A549 (cell line): ENCODE measurements around the gene PLD6. TPM values are rescaled to one million over a fixed set of nuclear protein-coding genes. Genes with fewer than 3 reads are reported as not detected.
"Not testable (repeated sequence)": the region's sequence is repeated elsewhere in the genome, so short reads cannot be mapped to it uniquely, and the experiment has no call there.

Experiments
- ATAC-seq, 2 experiments: fragments of 200-7000 bp in 1 of 2; fragments of >200 bp in 1 of 2; cut with Nextera tagmentation in 1 of 2; cut with Tn5 transposase in 1 of 2; 3 replicates each; pipeline versions ENCODE4 v1.8.0 to v1.9.1; 2018 to 2020; ENCODE audit warnings: mild to moderate bottlenecking in 1 of 2, moderate library complexity in 1 of 2
- CTCF ChIA-PET: fragments of 300-600 bp; sonication (Branson Sonifier 250); formaldehyde crosslinking; extraction: SDS; loops from one replicate; lab custom pipeline; 2021; ENCODE audit warnings: antibody characterized with exemption, inconsistent platforms; lab: Yijun Ruan, JAX
- POLR2A ChIA-PET: fragments of 350-600 bp; formaldehyde crosslinking; extraction: SDS; loops from one replicate; lab custom pipeline; 2021; ENCODE audit warnings: antibody characterized with exemption, inconsistent platforms; lab: Yijun Ruan, JAX
- DNase-seq, 2 experiments: peaks; one replicate each; pipeline versions ENCODE4 v3.0.0 to v3.0.0-alpha.2; 2011 to 2016; ENCODE audit warnings: low read depth in 1 of 2, low spot score in 1 of 2
- FAIRE-seq: peaks from 2 replicates; lab custom pipeline; 2011; peaks lifted over from hg19 to GRCh38; lab: Jason Lieb, UNC
- H3K27ac ChIP-seq, 2 experiments: fragments of >200 bp; sonication (Bioruptor Twin); formaldehyde crosslinking; 3 replicates each; pipeline ENCODE4 v1.5.1; 2016 to 2017
- H3K4me1 ChIP-seq: fragments of >200 bp; sonication (Bioruptor Twin); formaldehyde crosslinking; 3 replicates; pipeline ENCODE4 v1.6.1; 2016
- H3K4me2 ChIP-seq: fragments of >200 bp; sonication (Bioruptor Twin); formaldehyde crosslinking; 3 replicates; pipeline ENCODE4 v1.6.1; 2016
- H3K4me3 ChIP-seq: fragments of >200 bp; sonication (Bioruptor Twin); formaldehyde crosslinking; 3 replicates; pipeline ENCODE4 v1.5.1; 2016
- H3K9me3 ChIP-seq: fragments of >200 bp; sonication (Bioruptor Twin); formaldehyde crosslinking; 3 replicates; pipeline ENCODE4 v1.6.1; 2016
- CBX8 ChIP-seq: fragments of 200-600 bp; sonication (generic); IDR thresholded peaks from 2 replicates; pipeline ENCODE4 v1.6.1; 2016
- EHF ChIP-seq: fragments of 250-450 bp; sonication (Bioruptor Pico); IDR thresholded peaks from 2 replicates; pipeline ENCODE4 v1.5.0; 2020; ENCODE audit warnings: mild to moderate bottlenecking
- JUN ChIP-seq, 2 experiments: fragments of >200 bp; sonication (Bioruptor Twin); formaldehyde crosslinking; IDR thresholded peaks; 2 replicates in 1 of 2; 3 replicates in 1 of 2; pipeline ENCODE4 v1.6.1; 2016 to 2017
- JUNB ChIP-seq: fragments of >200 bp; sonication (Bioruptor Twin); formaldehyde crosslinking; IDR thresholded peaks from 2 replicates; pipeline ENCODE4 v1.6.1; 2016
- KDM5A ChIP-seq: fragments of 200-600 bp; sonication (generic); IDR thresholded peaks from 2 replicates; pipeline ENCODE4 v1.6.1; 2016; ENCODE audit warnings: antibody characterized with exemption, mild to moderate bottlenecking
- MAFK ChIP-seq: fragments of 450-650 bp; IDR thresholded peaks from 2 replicates; pipeline ENCODE4 v1.6.1; 2014; ENCODE audit not compliant: partially characterized antibody
- MAZ ChIP-seq: fragments of 150-350 bp; IDR thresholded peaks from 2 replicates; pipeline ENCODE4 v1.6.1; 2014; ENCODE audit warnings: antibody characterized with exemption, low read depth, low read length, borderline replicate concordance
- POLR2A ChIP-seq: IDR thresholded peaks from 2 replicates; pipeline ENCODE4 v1.6.1; 2012; ENCODE audit warnings: mild to moderate bottlenecking, low read length
- RARB ChIP-seq: fragments of 250-450 bp; sonication (Bioruptor Pico); IDR thresholded peaks from 2 replicates; pipeline ENCODE4 v1.8.0; 2021; ENCODE audit warnings: mild to moderate bottlenecking, moderate library complexity
- SREBF2 ChIP-seq: fragments of 450-650 bp; IDR thresholded peaks from 2 replicates; pipeline ENCODE4 v1.6.1; 2014; ENCODE audit warnings: mild to moderate bottlenecking, moderate library complexity
- TFCP2L1 ChIP-seq: fragments of 250-450 bp; sonication (Bioruptor Pico); IDR thresholded peaks from 2 replicates; pipeline ENCODE4 v1.5.0; 2021; ENCODE audit warnings: mild to moderate bottlenecking
- TP53 ChIP-seq: fragments of 250-450 bp; sonication (Bioruptor Pico); IDR thresholded peaks from 2 replicates; pipeline ENCODE4 v1.5.0; 2021; ENCODE audit warnings: mild to moderate bottlenecking, moderate library complexity
- ZC3H11A ChIP-seq: fragments of 450-650 bp; IDR thresholded peaks from 2 replicates; pipeline ENCODE4 v1.6.1; 2014; ENCODE audit warnings: antibody characterized with exemption, mild to moderate bottlenecking
- ZFP36 ChIP-seq: fragments of 450-650 bp; IDR thresholded peaks from 2 replicates; pipeline ENCODE4 v1.6.1; 2014; ENCODE audit warnings: borderline replicate concordance; ENCODE audit not compliant: partially characterized antibody
- ZSCAN20 ChIP-seq: fragments of 250-450 bp; sonication (Bioruptor Pico); IDR thresholded peaks from 2 replicates; pipeline ENCODE4 v1.8.0; 2022; ENCODE audit warnings: mild to moderate bottlenecking, moderate library complexity
- WGBS: methylation state at CpG from one replicate; pipeline ENCODE4 v1.1.6; 2017; ENCODE audit errors: missing lambda C conversion rate; 5-methylcytosine and 5-hydroxymethylcytosine counted together
- polyA plus RNA-seq, 4 experiments: library from polyadenylated mRNA; depleted of rRNA in 3 of 4; stranded (reverse); fragments of >200 nt; fragmentation: RNase III in 1 of 4; extraction: RNeasy Plus Mini Kit Qiagen cat#74134 plus additional on column Dnase treatment in 1 of 4; gene quantifications; 2 replicates in 3 of 4; 3 replicates in 1 of 4; pipeline ENCODE4 v1.2.3, GENCODE V29; 2011 to 2017
- TF ChIP-seq, protein P1 (sequence below): fragments of 250-450 bp; sonication (Bioruptor Pico); IDR thresholded peaks from 2 replicates; pipeline ENCODE4 v1.5.0; 2021; ENCODE audit warnings: mild to moderate bottlenecking, moderate library complexity, borderline replicate concordance
- TF ChIP-seq, protein P2 (sequence below): IDR thresholded peaks from 2 replicates; pipeline ENCODE4 v1.6.1; 2012; ENCODE audit warnings: low read depth, borderline replicate concordance
- TF ChIP-seq, protein P3 (sequence below): IDR thresholded peaks from 2 replicates; pipeline ENCODE4 v1.6.1; 2012

PLD6 gene
- polyA plus RNA-seq, 2 of the 4 experiments (the other 2 are of a cell fraction) = 5.6 to 5.7 TPM

DNA sequence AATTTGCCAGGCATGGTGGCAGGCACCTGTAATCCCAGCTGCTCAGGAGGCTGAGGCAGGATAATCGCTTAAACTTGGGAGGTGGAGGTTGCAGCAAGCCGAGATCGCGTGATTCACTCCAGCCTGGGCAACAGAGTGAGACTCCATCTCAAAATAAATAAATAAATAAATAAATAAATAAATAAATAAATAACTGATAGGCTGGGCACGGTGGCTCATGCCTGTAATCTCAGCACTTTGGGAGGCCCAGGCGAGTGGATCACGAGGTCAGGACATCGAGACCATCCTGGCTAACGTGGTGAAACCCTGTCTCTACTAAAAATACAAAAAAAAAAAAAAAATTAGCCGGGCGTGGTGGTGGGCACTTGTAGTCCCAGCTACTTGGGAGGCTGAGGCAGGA is 49.6 kb upstream of the PLD6 start:
- TF ChIP-seq ZC3H11A = peak; percentile 73
- H3K4me1 ChIP-seq, ATAC-seq, POLR2A ChIA-PET, H3K4me3 ChIP-seq, FAIRE-seq, H3K9me3 ChIP-seq, DNase-seq, H3K4me2 ChIP-seq, H3K27ac ChIP-seq: not testable (repeated sequence)
- CTCF ChIA-PET = interaction anchor here (0.6 to 2.1 kb wide), 6 partner anchors 9 to 114 kb away, joined by 3 to 13 read pairs (median 4); no protein-coding TSS in a partner anchor
- 96% methylated on average over 11 of the region's 11 CpGs for WGBS

DNA sequence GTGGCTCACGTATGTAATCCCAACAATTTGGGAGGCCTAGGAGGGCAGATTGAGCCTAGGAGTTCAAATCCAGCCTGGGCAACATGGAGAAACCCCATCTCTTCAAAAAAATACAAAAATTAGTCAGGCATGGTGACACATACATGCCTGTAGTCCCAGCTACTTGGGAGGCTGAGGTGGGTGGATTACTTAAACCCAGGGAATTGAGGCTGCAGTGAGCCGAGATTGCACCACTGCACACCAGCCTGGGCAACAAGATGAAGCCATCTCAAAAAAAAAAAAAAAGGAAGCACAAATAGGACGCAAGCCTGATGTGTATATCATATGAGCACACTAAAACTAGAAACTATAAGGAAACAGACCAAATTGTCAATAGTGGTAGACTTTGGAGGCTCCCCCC is 47.9 kb upstream of the PLD6 start:
- TF ChIP-seq POLR2A (no peak), CBX8 (no peak), KDM5A (no peak), JUNB (no peak), ZFP36 (no peak)
- TF ChIP-seq, protein P1, sequence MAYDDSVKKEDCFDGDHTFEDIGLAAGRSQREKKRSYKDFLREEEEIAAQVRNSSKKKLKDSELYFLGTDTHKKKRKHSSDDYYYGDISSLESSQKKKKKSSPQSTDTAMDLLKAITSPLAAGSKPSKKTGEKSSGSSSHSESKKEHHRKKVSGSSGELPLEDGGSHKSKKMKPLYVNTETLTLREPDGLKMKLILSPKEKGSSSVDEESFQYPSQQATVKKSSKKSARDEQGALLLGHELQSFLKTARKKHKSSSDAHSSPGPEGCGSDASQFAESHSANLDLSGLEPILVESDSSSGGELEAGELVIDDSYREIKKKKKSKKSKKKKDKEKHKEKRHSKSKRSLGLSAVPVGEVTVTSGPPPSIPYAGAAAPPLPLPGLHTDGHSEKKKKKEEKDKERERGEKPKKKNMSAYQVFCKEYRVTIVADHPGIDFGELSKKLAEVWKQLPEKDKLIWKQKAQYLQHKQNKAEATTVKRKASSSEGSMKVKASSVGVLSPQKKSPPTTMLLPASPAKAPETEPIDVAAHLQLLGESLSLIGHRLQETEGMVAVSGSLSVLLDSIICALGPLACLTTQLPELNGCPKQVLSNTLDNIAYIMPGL (CRISPR knock-in tag) = no peak
- TF ChIP-seq, protein P2, sequence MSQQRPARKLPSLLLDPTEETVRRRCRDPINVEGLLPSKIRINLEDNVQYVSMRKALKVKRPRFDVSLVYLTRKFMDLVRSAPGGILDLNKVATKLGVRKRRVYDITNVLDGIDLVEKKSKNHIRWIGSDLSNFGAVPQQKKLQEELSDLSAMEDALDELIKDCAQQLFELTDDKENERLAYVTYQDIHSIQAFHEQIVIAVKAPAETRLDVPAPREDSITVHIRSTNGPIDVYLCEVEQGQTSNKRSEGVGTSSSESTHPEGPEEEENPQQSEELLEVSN = no peak
- H3K4me2 ChIP-seq = no peak overlapping the region
- FAIRE-seq (no peak), ATAC-seq (no peak; a peak in 1 of 6 replicates), DNase-seq (no peak)
- no peaks in the 10 kb centered on the region for H3K9me3 ChIP-seq
- ChIA-PET CTCF (interaction anchor here (1.1 to 1.5 kb wide), 2 partner anchors 10 to 11 kb away, joined by 3 to 4 read pairs; no protein-coding TSS in a partner anchor), POLR2A (no interaction called here)
- peaks cover 7% of the 10 kb centered on the region; the same call in 2 of the 3 replicates for H3K4me1 ChIP-seq
- H3K4me3 ChIP-seq = no peak overlapping the region
- 87% methylated on average over 3 of the region's 3 CpGs for WGBS
- H3K27ac ChIP-seq = no peak overlapping the region

DNA sequence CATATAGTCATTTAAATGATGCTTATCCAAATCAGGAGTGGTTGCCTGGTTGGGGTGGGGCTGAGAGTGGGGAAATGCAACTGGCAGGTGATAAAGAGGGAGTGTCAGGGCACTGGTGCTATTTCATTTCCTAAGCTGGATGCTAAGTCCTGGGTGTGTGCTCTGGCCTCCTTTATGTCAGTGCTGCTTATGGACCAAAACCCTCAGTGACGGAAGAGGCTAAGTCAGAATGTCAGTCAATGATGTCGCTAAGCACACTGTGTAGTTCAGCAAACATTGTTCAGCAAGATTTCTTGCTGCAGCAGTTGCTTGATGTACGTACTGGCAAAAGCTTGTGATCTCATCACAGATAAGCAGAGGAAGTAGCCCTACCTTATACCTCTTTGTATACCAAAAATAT is 47.3 kb upstream of the PLD6 start:
- peak in 1 of 2 experiments; percentile 25 for DNase-seq
- Histone ChIP-seq H3K9me3 (no peaks in the 10 kb centered on the region), H3K4me3 (no peak overlapping the region), H3K4me2 (no peak overlapping the region), H3K27ac (no peak overlapping the region), H3K4me1 (peaks cover 7% of the 10 kb centered on the region; the same call in 2 of the 3 replicates)
- CTCF ChIA-PET = interaction anchor here (1.0 to 1.5 kb wide), 5 partner anchors 8 to 47 kb away, joined by 3 to 4 read pairs (median 3); no protein-coding TSS in a partner anchor
- ATAC-seq = peak in 1 of 2 experiments; percentile 46; a peak in 3 of 6 replicates
- no peak for TF ChIP-seq MAFK
- no peak for TF ChIP-seq TP53
- no peak for TF ChIP-seq MAZ
- no peak for TF ChIP-seq SREBF2
- TF ChIP-seq ZSCAN20 (CRISPR knock-in tag) = no peak
- TF ChIP-seq RARB (CRISPR knock-in tag) = no peak
- no peak for TF ChIP-seq EHF (CRISPR knock-in tag)
- no peak for TF ChIP-seq JUNB
- no peak for TF ChIP-seq TFCP2L1 (CRISPR knock-in tag)
- TF ChIP-seq, protein P3, sequence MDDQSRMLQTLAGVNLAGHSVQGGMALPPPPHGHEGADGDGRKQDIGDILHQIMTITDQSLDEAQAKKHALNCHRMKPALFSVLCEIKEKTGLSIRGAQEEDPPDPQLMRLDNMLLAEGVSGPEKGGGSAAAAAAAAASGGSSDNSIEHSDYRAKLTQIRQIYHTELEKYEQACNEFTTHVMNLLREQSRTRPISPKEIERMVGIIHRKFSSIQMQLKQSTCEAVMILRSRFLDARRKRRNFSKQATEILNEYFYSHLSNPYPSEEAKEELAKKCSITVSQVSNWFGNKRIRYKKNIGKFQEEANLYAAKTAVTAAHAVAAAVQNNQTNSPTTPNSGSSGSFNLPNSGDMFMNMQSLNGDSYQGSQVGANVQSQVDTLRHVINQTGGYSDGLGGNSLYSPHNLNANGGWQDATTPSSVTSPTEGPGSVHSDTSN = no peak
- POLR2A ChIA-PET = no interaction called here
- FAIRE-seq = no peak
- 88% methylated on average over 3 of the region's 3 CpGs for WGBS

DNA sequence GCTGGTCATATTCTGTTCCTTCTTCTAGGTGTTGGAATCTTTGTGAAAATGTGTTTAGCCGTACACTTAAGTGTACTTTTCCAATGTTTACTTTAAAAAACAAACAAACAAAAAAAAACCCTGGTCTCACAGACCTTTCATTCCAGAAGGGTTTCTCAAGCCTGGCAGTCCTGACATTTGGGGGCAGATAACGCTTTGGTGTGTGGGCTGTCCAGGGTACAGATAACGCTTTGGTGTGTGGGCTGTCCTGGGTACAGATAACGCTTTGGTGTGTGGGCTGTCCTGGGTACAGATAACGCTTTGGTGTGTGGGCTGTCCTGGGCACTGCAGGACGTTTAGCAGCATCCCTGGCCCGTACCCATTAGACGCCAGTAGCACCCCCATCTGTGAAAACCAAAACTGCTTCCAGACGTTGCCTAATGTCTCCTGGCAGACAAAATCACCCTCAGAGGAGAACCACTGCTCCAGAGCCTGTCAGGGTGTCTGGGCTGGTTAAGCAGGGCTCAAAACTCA is 46.1 kb upstream of the PLD6 start:
- no peak overlapping the region for H3K27ac ChIP-seq
- TF ChIP-seq JUN (IDR thresholded peaks at IDR 0.05) = no peak
- TF ChIP-seq, protein P3 = no peak
- DNase-seq = no peak
- CTCF ChIA-PET = interaction anchor here (0.6 to 1.3 kb wide), 4 partner anchors 23 to 339 kb away, joined by 3 to 4 read pairs (median 3); no protein-coding TSS in a partner anchor
- POLR2A ChIA-PET = no interaction called here
- no peak overlapping the region for H3K4me3 ChIP-seq
- H3K4me1 ChIP-seq = peaks cover 7% of the 10 kb centered on the region; the same call in 2 of the 3 replicates
- no peaks in the 10 kb centered on the region for H3K9me3 ChIP-seq
- H3K4me2 ChIP-seq = no peak overlapping the region
- ATAC-seq = peak in 1 of 2 experiments; percentile 56; a peak in 3 of 6 replicates
- no peak for FAIRE-seq
- 60% methylated on average over 9 of the region's 9 CpGs for WGBS
